Activated T-cell treated with anti-CD3 and anti-CD28 coated beads, Interleukin-2, amount 50 U/mL, for 72 hours (primary cell): ENCODE measurements around the gene ARL6. TPM values are rescaled to one million over a fixed set of nuclear protein-coding genes. Genes with fewer than 3 reads are reported as not detected.

Experiments
- total RNA-seq, 2 donors: library from RNA; stranded (reverse); gene quantifications; one replicate each; pipeline ENCODE4 v1.2.3, GENCODE V29; 2022

The ARL6 gene
- total RNA-seq, 2 donors from 2014 or later: 1.3 to 2.8 TPM

Other genes starting within 250 kb of the ARL6 start
- 1 to 10 TPM; 3.4 to 4.0 TPM for gene CRYBG3, start 57.3 kb downstream of the ARL6 start, total RNA-seq
- 10 to 100 TPM; 32.8 to 37.8 TPM for gene RIOX2, start 207.7 kb downstream of the ARL6 start, total RNA-seq